H1 (cell line): ENCODE measurements around the gene RGS7BP. TPM values are rescaled to one million over a fixed set of nuclear protein-coding genes. Genes with fewer than 3 reads are reported as not detected.

Experiments used
- CREB1 ChIP-seq: IDR thresholded peaks from 2 replicates; pipeline ENCODE4 v1.6.1; 2012; ENCODE audit warnings: inconsistent platforms
- EP300 ChIP-seq, 2 experiments: IDR thresholded peaks; 1 replicate in 1 of 2; 2 replicates in 1 of 2; pipeline ENCODE4 v1.6.1; 2011 to 2012; ENCODE audit warnings: low read depth in 2 of 2, low read length in 2 of 2, mild to moderate bottlenecking in 2 of 2, borderline replicate concordance in 1 of 2, inconsistent platforms in 1 of 2, moderate library complexity in 1 of 2
- RNF2 ChIP-seq: fragments of 200-900, 300-1000 bp; sonication (generic); IDR thresholded peaks from 2 replicates; pipeline ENCODE4 v1.7.1; 2016; ENCODE audit warnings: borderline replicate concordance, low read depth, mild to moderate bottlenecking, antibody characterized with exemption, low read length; ENCODE audit not compliant: poor library complexity, severe bottlenecking; ENCODE audit errors: missing control alignments
- SUZ12 ChIP-seq: fragments of 200-600 bp; sonication (generic); IDR thresholded peaks from 2 replicates; pipeline ENCODE4 v1.6.1; 2012; ENCODE audit warnings: mild to moderate bottlenecking, inconsistent platforms, low read length, moderate library complexity, mixed read lengths
- polyA plus RNA-seq, 7 experiments: library from polyadenylated mRNA; depleted of rRNA in 3 of 7; stranded (reverse) in 5 of 7; unstranded in 2 of 7; fragments of >200 nt in 5 of 7; fragments of 200-250 nt in 2 of 7; gene quantifications; 1 replicate in 5 of 7; 2 replicates in 1 of 7; 4 replicates in 1 of 7; pipeline versions ENCODE4 v1.2.1 to v1.2.3, GENCODE V29; 2011 to 2013; ENCODE audit warnings: missing spikeins in 2 of 7, mixed read lengths in 2 of 7
- total RNA-seq: library from RNA; stranded (reverse); fragmentation: NEBNext Ultra II Directional; extraction: Animal tissue kit (Norgen Biotek cat#: 25700); gene quantifications from 2 replicates; pipeline ENCODE4 v1.2.1, GENCODE V29; 2021
- TF ChIP-seq, protein P1 (sequence below): IDR thresholded peaks from 2 replicates; pipeline ENCODE4 v1.6.1; 2012; ENCODE audit warnings: inconsistent platforms

Gene RGS7BP
- total and polyA plus RNA-seq, 2 of the 8 experiments (the other 6 are each of a cell fraction or from before 2014, with no cell fraction given) = 0.65 to 2.3 TPM

- TF ChIP-seq EP300 (IDR thresholded peaks at IDR 0.05; ENCODE audit: borderline replicate concordance in 1 of 2, low read depth in 2 of 2, low read length in 2 of 2) = no peak
- TF ChIP-seq CREB1 = no peak
- no peak for TF ChIP-seq RNF2
- TF ChIP-seq, protein P1, sequence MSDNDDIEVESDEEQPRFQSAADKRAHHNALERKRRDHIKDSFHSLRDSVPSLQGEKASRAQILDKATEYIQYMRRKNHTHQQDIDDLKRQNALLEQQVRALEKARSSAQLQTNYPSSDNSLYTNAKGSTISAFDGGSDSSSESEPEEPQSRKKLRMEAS = no peak
- no peak for TF ChIP-seq SUZ12
These were observed 88.8 kb downstream of the RGS7BP start (continued) for GRCh38 chr5:64594601-64595000.
